Measurements from ENCODE around the gene TRIM46. TPM values are rescaled to one million over a fixed set of nuclear protein-coding genes. Genes with fewer than 3 reads are reported as not detected.

Gene TRIM46, protein sequence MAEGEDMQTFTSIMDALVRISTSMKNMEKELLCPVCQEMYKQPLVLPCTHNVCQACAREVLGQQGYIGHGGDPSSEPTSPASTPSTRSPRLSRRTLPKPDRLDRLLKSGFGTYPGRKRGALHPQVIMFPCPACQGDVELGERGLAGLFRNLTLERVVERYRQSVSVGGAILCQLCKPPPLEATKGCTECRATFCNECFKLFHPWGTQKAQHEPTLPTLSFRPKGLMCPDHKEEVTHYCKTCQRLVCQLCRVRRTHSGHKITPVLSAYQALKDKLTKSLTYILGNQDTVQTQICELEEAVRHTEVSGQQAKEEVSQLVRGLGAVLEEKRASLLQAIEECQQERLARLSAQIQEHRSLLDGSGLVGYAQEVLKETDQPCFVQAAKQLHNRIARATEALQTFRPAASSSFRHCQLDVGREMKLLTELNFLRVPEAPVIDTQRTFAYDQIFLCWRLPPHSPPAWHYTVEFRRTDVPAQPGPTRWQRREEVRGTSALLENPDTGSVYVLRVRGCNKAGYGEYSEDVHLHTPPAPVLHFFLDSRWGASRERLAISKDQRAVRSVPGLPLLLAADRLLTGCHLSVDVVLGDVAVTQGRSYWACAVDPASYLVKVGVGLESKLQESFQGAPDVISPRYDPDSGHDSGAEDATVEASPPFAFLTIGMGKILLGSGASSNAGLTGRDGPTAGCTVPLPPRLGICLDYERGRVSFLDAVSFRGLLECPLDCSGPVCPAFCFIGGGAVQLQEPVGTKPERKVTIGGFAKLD
- total RNA-seq (2014; rRNA removed): 4.1 and 5.4 TPM in 2 replicates
- percentile 57 among the genes with signal in this experiment for Bru-seq, nascent RNA
- BruChase-seq, experiment 1, labeled RNA remaining after a 6-hour chase: percentile 54 among the genes with signal in this experiment
- BruChase-seq, experiment 2, labeled RNA remaining after a 2-hour chase: percentile 52 among the genes with signal in this experiment
- long read RNA-seq, partial matches to known transcripts: 2 of 7 reads
- long read RNA-seq, other reads (novel, unspliced or antisense): 5 of 7 reads

DNA sequence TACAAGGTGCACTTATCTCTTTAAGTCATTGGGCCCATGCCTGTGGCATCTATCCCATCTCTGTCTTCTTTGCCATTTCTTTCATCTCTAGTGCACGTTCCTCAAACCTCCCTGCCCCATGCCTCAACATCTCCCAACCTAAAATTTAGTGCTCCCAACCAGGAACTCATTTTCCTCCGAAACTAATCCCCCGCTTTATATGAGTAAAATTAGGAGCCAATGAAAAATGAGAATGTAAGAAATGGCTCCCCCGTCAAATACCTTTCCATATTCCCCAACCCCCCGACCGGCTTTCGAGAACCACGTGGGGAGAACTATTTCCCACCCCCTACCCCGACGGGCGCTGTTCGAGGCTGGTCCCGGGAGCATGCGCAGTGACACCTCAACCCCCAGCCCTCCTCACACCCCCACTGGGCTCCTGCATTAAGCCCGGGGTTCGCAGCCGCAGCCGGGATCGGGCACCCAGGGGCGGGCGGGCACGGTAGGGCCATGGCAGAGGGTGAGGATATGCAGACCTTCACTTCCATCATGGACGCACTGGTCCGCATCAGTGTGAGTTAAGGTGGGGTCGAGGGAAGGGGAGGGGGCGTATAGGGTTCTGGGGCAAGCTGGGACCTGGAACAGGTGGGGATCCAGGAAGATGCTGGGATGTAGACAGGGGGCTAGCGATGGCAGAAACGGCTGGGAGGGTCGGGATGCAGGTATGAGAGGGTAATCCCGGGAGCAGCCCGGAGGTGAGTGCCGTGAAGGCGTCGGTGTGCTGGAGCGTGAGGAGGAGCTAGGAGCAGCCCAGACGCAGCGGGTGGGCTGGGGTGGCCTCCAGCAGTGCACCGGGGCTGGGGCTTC lies at the start of gene TRIM46:
Gene TRIM46, plus strand, starts transcription at position 372 of the 846 bp plus-strand sequence. Its CDS starts 118 bp downstream, at position 490.
- intact Hi-C loops (cut with micrococcal nuclease): no loop called here
- CTCF ChIA-PET: interaction anchor here (0.5 to 1.9 kb wide), 15 partner anchors 18 to 1401 kb away, joined by 3 to 25 read pairs (median 6); partner anchors contain the start of genes ADAM15 and THBS3
- no peaks in the 10 kb centered on the region for H3K9me3 ChIP-seq (ENCODE audit: low read length)
- no peaks in the 10 kb centered on the region for H3K9me2 ChIP-seq (replicated peaks; ENCODE audit: low read length)
- no peaks in the 10 kb centered on the region for H4K20me1 ChIP-seq (ENCODE audit: low read length)
- H2AFZ ChIP-seq (ENCODE audit: low read length): peak within 1 kb of the TSS; percentile 97
- H3K4me1 ChIP-seq (ENCODE audit: insufficient read depth, low read length): peaks cover 29% of the 10 kb centered on the region
- DNase-seq (peak; percentile 54), ATAC-seq (peak; percentile 25)
- peaks cover 8% of the 10 kb centered on the region; the same call in 1 of the 2 replicates for H3K36me3 ChIP-seq (ENCODE audit: low read depth, low read length)
- H3K9ac ChIP-seq (ENCODE audit: low read length): peak within 1 kb of the TSS; percentile 93
- no TSS peak for BruUV-seq (replicated peaks)
- H3K4me2 ChIP-seq (ENCODE audit: low read length): peak within 1 kb of the TSS; percentile 89
- TF ChIP-seq, protein P1, sequence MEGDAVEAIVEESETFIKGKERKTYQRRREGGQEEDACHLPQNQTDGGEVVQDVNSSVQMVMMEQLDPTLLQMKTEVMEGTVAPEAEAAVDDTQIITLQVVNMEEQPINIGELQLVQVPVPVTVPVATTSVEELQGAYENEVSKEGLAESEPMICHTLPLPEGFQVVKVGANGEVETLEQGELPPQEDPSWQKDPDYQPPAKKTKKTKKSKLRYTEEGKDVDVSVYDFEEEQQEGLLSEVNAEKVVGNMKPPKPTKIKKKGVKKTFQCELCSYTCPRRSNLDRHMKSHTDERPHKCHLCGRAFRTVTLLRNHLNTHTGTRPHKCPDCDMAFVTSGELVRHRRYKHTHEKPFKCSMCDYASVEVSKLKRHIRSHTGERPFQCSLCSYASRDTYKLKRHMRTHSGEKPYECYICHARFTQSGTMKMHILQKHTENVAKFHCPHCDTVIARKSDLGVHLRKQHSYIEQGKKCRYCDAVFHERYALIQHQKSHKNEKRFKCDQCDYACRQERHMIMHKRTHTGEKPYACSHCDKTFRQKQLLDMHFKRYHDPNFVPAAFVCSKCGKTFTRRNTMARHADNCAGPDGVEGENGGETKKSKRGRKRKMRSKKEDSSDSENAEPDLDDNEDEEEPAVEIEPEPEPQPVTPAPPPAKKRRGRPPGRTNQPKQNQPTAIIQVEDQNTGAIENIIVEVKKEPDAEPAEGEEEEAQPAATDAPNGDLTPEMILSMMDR (conservative IDR thresholded peaks at IDR 0.05; ENCODE audit: low read depth, low read length): peak; percentile 41; the same call in 1 of the 2 replicates
- no peak for TF ChIP-seq EZH2 (IDR thresholded peaks at IDR 0.05; ENCODE audit: low read length, unreplicated experiment)
- no peak for TF ChIP-seq EZH2phosphoT487 (IDR thresholded peaks at IDR 0.05; ENCODE audit: borderline replicate concordance, low read length)
- POLR2A ChIA-PET (ENCODE audit: unreplicated experiment): interaction anchor here (0.6 to 1.2 kb wide), 3 partner anchors 20 to 39 kb away, joined by 4 to 8 read pairs (median 5); no protein-coding TSS in a partner anchor
- peak within 1 kb of the TSS; percentile 62 for H3K27ac ChIP-seq (ENCODE audit: low read length)
- H3K27me3 ChIP-seq (ENCODE audit: low read length): no peaks in the 10 kb centered on the region
- peak within 1 kb of the TSS; percentile 83 for H3K4me3 ChIP-seq (ENCODE audit: low read length)
- H3K79me2 ChIP-seq (ENCODE audit: low read length): peaks cover 20% of the 10 kb centered on the region
- peaks cover 4% of the 10 kb centered on the region for H3F3A ChIP-seq (ENCODE audit: low read length, unreplicated experiment)

DNA sequence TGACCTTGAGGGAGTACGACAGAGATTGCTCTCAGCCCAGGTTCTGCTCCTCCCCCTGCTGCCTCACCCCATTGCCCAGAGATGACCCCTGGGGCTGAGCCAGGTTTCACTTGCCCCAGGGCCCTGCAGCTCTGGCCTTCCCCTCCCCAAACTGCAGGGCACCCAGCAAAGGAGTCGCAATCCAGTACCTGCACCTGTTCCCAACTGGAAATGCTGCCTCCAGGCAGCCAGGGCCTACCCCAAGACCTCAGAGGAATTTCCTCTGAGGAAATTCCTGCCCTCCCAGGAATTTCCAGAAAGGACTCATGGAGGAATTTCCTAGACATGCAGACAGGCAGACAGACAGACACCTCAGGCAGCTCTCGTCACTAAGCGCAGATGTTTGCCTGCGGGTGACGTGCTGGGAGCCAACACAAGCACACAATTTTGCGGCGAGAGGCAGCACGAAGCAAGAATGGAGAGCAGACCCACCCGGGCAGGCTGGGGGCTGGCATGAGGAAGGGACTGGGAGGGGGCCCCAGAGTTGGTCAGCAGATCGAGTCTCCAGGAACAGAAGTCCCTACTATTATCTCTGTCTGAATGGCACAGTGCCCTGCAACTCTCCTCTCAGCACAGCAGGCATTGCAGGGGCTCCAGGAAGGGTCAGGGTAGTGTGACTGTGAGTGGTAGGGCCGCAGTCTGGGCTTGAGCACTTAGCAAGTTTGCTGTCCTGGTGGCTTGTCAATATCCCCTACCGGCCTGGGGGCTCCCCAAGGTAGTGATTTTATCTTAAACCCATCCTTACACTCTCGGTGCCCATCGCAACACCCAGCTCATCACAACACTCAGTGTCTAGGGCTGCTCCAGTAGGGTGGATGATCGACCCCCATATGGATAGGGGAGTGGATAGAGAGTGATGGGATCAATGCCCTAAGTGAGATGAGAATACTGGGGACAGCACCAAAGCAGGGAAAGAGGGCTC lies 48.9 kb upstream of the TRIM46 start:
- Histone ChIP-seq H3K4me1 (ENCODE audit: insufficient read depth, low read length) (peaks cover 49% of the 10 kb centered on the region), H3K27ac (ENCODE audit: low read length) (0 out of 2 replicates have a peak overlapping the region, but pooled peaks have one; percentile 6), H4K20me1 (ENCODE audit: low read length) (0 out of 2 replicates have a peak, but pooled peaks cover 6% of the 10 kb centered on the region), H3K9me3 (ENCODE audit: low read length) (no peaks in the 10 kb centered on the region), H3K27me3 (ENCODE audit: low read length) (no peaks in the 10 kb centered on the region), H3F3A (ENCODE audit: low read length, unreplicated experiment) (no peaks in the 10 kb centered on the region), H3K9ac (ENCODE audit: low read length) (no peak overlapping the region), H3K36me3 (ENCODE audit: low read depth, low read length) (no peaks in the 10 kb centered on the region), H3K79me2 (ENCODE audit: low read length) (peaks cover 14% of the 10 kb centered on the region), H3K4me3 (ENCODE audit: low read length) (no peak overlapping the region), H2AFZ (ENCODE audit: low read length) (no peak overlapping the region), H3K9me2 (replicated peaks; ENCODE audit: low read length) (no peaks in the 10 kb centered on the region), H3K4me2 (ENCODE audit: low read length) (no peak overlapping the region)
- DNase-seq: peak; percentile 34
- ChIA-PET POLR2A (ENCODE audit: unreplicated experiment) (interaction anchor here (0.6 to 1.0 kb wide), 2 partner anchors 10 to 31 kb away, joined by 3 to 4 read pairs; no protein-coding TSS in a partner anchor), CTCF (interaction anchor here (0.5 to 1.3 kb wide), 4 partner anchors 27 to 43 kb away, joined by 3 to 5 read pairs (median 4); no protein-coding TSS in a partner anchor)
- intact Hi-C loops (cut with micrococcal nuclease): no loop called here
- TF ChIP-seq EZH2 (IDR thresholded peaks at IDR 0.05; ENCODE audit: low read length, unreplicated experiment): no peak
- no peak for TF ChIP-seq EZH2phosphoT487 (IDR thresholded peaks at IDR 0.05; ENCODE audit: borderline replicate concordance, low read length)
- TF ChIP-seq, protein P1 (conservative IDR thresholded peaks at IDR 0.05; ENCODE audit: low read depth, low read length): no peak
- BruUV-seq (replicated peaks): no TSS peak
- no peak for ATAC-seq

All from PC-3 (cell line).